IPS-15b (cell line): ENCODE results near the gene KRT28.

ENCODE experiments used
- H3K27me3 ChIP-seq: one replicate; pipeline ENCODE4 v1.6.1; 2013; ENCODE audit warnings: low read length; ENCODE audit not compliant: control insufficient read depth, insufficient read depth
- H3K36me3 ChIP-seq: one replicate; pipeline ENCODE4 v1.6.1; 2013; ENCODE audit warnings: low read length; ENCODE audit not compliant: control insufficient read depth, insufficient read depth
- H3K4me1 ChIP-seq: one replicate; pipeline ENCODE4 v1.6.1; 2013; ENCODE audit warnings: mild to moderate bottlenecking, low read length; ENCODE audit not compliant: control insufficient read depth, insufficient read depth
- H3K4me3 ChIP-seq: one replicate; pipeline ENCODE4 v1.5.1; 2013; ENCODE audit warnings: low read depth, low read length
- H3K9ac ChIP-seq: one replicate; pipeline ENCODE4 v1.6.1; 2013; ENCODE audit warnings: low read depth, mild to moderate bottlenecking, low read length
- H3K9me3 ChIP-seq: one replicate; pipeline ENCODE4 v1.6.1; 2013; ENCODE audit warnings: mild to moderate bottlenecking, low read length; ENCODE audit not compliant: control insufficient read depth, insufficient read depth

Gene KRT28

DNA sequence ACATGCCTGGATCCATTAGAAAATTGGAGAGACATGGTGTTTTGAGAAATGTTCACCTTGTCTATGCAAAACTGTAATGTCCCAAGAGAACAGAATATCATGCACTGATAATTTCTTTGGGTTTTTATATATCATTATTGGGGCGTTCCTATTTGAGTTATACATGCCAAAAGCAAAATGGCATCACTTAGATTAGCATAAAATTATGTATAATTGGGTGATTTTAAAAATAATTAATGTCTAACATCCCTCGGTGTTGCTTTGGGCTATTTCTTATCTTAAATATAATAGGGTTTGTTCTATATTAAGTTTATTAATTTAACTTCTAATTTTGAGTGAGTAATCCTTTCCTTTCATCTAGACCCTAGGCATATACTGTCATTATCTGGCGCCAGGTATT lies at the start of gene KRT28:
KRT28 (minus strand) TSS at position 101 of the 400 bp plus-strand sequence; CDS start at position 35, 66 bp downstream.
- H3K4me1 ChIP-seq, result peaks cover 2% of the 10 kb centered on the region
- no peaks in the 10 kb centered on the region for H3K36me3 ChIP-seq
- H3K9me3 ChIP-seq, result no peaks in the 10 kb centered on the region
- no peaks in the 10 kb centered on the region for H3K27me3 ChIP-seq
- H3K4me3 ChIP-seq, result no peak within 1 kb of the TSS
- H3K9ac ChIP-seq, result no peak within 1 kb of the TSS

- H3K9ac ChIP-seq, result no peak overlapping the region
- H3K4me1 ChIP-seq, result peaks cover 5% of the 10 kb centered on the region
- no peaks in the 10 kb centered on the region for H3K9me3 ChIP-seq
- no peak overlapping the region for H3K4me3 ChIP-seq
- H3K36me3 ChIP-seq, result no peaks in the 10 kb centered on the region
- no peaks in the 10 kb centered on the region for H3K27me3 ChIP-seq
Measured at GRCh38 chr17:40848583-40849235, 49.0 kb upstream of the KRT28 start.

DNA sequence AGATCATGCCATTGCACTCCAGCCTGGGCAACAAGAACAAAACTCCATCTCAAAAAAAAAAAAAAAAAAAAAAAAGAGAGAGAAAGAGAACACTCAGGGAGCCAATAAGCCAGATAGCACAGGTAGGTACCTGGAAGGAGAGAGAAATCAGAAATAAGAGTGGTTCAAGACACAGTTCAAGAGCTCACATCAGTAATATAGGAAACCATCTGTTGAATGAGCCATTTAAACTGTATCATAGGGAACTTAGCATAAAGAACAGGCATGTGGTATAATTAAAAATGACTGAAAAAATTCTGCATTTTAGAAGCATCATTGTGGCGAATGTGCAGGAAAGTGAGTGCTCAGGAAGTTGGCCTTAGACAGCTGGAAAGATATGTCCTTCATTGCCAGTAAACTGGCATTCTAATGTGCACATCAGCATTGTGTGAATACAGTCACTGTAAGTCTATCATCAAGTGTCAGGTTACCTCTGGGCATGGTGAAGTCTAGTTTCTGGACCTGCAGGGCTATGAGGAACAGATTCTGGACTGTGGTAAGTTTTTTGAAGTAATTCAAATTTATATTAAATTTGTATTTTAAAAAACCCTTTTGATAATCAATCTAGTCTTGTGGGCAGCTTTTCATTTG lies 46.9 kb upstream of the KRT28 start:
- Histone ChIP-seq H3K4me3 (no peak overlapping the region), H3K9ac (no peak overlapping the region), H3K27me3 (no peaks in the 10 kb centered on the region), H3K9me3 (no peaks in the 10 kb centered on the region), H3K36me3 (no peaks in the 10 kb centered on the region), H3K4me1 (no peaks in the 10 kb centered on the region)

DNA sequence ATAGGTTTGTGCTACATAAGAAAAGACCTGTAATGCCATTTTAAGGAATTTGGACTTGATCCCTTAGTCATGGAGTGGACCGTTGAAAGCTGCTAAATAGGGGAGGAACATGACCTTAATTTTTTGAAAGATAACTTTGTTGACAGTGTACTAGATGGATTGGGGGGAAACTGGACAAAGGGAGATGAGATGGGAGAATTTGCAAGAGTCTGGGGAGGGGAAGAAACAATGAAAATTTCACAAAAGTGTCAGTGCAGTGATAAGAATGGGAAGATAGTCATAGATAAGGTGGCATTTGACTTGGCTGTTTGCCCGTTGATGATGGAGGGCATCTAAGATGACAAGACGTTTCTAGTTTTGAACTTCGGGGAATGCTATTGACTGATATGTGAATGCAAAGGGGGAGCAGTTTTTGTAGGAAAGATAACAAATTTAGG lies 44.9 kb upstream of the KRT28 start:
- H3K36me3 ChIP-seq, result no peaks in the 10 kb centered on the region
- no peak overlapping the region for H3K9ac ChIP-seq
- no peaks in the 10 kb centered on the region for H3K27me3 ChIP-seq
- no peaks in the 10 kb centered on the region for H3K9me3 ChIP-seq
- H3K4me1 ChIP-seq, result no peaks in the 10 kb centered on the region
- H3K4me3 ChIP-seq, result no peak overlapping the region

DNA sequence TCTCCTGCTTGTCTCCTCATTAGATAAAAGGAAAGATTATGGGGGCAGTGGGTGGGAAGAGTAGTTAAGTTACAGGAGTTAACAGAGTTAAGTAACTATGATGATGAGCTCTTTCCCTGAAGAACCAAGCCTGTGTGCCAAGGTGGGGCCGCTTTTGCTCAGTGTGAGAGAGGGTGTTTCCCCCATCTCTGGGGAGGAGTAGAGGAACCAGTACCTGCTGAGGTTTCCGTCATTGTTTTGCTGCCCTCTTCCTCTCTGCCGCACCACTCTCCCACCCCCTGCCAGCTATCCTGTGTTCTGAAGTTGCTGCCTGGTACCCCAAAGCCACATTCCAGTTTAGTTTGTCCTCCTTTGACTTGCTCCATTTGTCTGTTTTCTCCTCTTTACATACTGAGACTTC lies 43.5 kb upstream of the KRT28 start:
- Histone ChIP-seq H3K9me3 (no peaks in the 10 kb centered on the region), H3K4me3 (no peak overlapping the region), H3K36me3 (no peaks in the 10 kb centered on the region), H3K27me3 (peaks cover 12% of the 10 kb centered on the region), H3K4me1 (no peaks in the 10 kb centered on the region), H3K9ac (no peak overlapping the region)

DNA sequence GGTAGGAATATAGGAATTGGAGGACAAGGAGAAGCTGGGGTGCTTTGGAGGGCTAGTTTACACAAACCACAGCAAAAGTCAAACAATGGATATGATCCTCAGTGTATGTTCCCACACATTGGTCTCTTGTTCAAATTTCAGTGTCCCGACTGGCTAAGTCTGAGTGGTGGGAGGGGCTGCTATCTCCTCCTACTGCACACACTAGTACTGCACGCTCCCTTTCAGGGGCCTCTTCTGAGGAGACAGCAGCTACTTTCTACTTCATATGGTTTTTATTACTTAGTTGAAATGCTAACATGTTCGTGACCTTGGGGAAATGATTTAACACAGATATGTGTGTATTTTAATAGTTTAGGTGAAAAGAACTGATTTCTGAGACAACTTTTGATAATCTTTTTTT lies 41.5 kb upstream of the KRT28 start:
- no peaks in the 10 kb centered on the region for H3K4me1 ChIP-seq
- H3K27me3 ChIP-seq, result peaks cover 16% of the 10 kb centered on the region
- no peak overlapping the region for H3K9ac ChIP-seq
- no peaks in the 10 kb centered on the region for H3K9me3 ChIP-seq
- no peaks in the 10 kb centered on the region for H3K36me3 ChIP-seq
- no peak overlapping the region for H3K4me3 ChIP-seq

GRCh38 chr17:40839194-40839593 lies 39.4 kb upstream of the KRT28 start:
- no peak overlapping the region for H3K9ac ChIP-seq
- H3K36me3 ChIP-seq, result no peaks in the 10 kb centered on the region

DNA sequence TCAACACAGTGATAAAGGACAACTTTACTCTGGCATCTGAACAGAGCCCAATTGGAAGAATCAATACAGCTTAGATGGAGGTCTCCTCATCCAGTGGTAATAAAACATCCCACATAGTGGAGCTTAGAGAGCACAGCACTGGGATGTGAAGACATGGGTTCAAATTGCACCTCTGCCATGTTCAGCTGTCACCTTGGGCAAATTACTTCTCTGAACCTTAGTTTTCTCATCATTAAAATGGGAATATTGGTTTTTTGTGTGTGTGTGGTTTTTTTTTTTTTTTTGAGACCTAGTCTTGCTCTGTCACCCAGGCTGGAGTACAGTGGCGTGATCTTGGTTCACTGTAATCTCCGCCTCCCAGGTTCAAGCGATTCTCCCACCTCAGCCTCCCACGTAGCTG lies 36.3 kb upstream of the KRT28 start:
- H3K9ac ChIP-seq, result no peak overlapping the region
- H3K27me3 ChIP-seq, result peaks cover 51% of the 10 kb centered on the region

More at GRCh38 chr17:40839194-40839593, 39.4 kb upstream of the KRT28 start:
- Histone ChIP-seq H3K4me1 (no peaks in the 10 kb centered on the region), H3K4me3 (no peak overlapping the region), H3K9me3 (no peaks in the 10 kb centered on the region), H3K27me3 (peaks cover 25% of the 10 kb centered on the region)

GRCh38 chr17:40833882-40834281 lies 34.1 kb upstream of the KRT28 start:
- H3K36me3 ChIP-seq, result no peaks in the 10 kb centered on the region
- H3K9me3 ChIP-seq, result no peaks in the 10 kb centered on the region
- H3K9ac ChIP-seq, result no peak overlapping the region
- no peaks in the 10 kb centered on the region for H3K4me1 ChIP-seq
- peaks cover 54% of the 10 kb centered on the region for H3K27me3 ChIP-seq
- no peak overlapping the region for H3K4me3 ChIP-seq

More for the DNA sequence above, 36.3 kb upstream of the KRT28 start:
- Histone ChIP-seq H3K9me3 (no peaks in the 10 kb centered on the region), H3K36me3 (no peaks in the 10 kb centered on the region), H3K4me3 (no peak overlapping the region), H3K4me1 (no peaks in the 10 kb centered on the region)

- H3K27me3 ChIP-seq, result peaks cover 45% of the 10 kb centered on the region
Measured at GRCh38 chr17:40832840-40833239, 33.1 kb upstream of the KRT28 start.

DNA sequence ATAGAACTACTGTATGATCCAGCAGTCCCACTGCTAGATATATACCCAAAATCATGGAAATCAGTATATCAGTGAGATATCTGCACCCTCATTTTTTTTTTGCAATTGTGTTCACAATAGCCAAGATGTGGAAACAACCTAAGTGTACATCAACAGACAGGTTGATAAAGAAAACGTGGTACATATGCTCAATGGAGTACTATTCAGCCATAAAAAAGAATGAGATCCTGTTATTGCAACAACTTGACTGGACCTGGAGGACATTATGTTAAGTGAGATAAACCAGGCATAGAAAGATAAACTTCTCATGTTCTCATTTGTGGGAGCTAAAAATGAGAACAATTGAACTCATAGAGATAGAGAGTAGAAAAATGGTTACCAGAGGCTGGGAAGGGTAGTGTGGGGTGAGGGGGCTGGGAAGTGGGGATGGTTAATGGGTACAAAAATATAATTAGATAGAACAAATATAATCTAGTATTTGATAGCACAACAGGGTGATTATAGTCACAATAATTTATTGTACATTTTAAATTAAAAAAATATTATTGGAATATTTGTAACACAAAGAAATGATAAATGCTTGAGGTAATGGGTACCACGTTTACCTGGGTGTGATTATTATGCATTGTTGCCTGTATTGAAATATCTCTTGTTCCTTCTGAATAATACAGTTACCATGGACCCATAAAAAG lies 30.5 kb upstream of the KRT28 start:
- H3K27me3 ChIP-seq, result peaks cover 45% of the 10 kb centered on the region
- no peak overlapping the region for H3K9ac ChIP-seq

More at GRCh38 chr17:40832840-40833239, 33.1 kb upstream of the KRT28 start:
- Histone ChIP-seq H3K4me3 (no peak overlapping the region), H3K9ac (no peak overlapping the region), H3K36me3 (no peaks in the 10 kb centered on the region), H3K9me3 (no peaks in the 10 kb centered on the region), H3K4me1 (no peaks in the 10 kb centered on the region)

More for the DNA sequence above, 30.5 kb upstream of the KRT28 start:
- Histone ChIP-seq H3K4me1 (no peaks in the 10 kb centered on the region), H3K4me3 (no peak overlapping the region), H3K36me3 (no peaks in the 10 kb centered on the region), H3K9me3 (no peaks in the 10 kb centered on the region)
